ENCODE measurements around the gene SP100.
"Not testable (repeated sequence)": the region's sequence is repeated elsewhere in the genome, so short reads cannot be mapped to it uniquely, and the experiment has no call there.

The SP100 gene

DNA sequence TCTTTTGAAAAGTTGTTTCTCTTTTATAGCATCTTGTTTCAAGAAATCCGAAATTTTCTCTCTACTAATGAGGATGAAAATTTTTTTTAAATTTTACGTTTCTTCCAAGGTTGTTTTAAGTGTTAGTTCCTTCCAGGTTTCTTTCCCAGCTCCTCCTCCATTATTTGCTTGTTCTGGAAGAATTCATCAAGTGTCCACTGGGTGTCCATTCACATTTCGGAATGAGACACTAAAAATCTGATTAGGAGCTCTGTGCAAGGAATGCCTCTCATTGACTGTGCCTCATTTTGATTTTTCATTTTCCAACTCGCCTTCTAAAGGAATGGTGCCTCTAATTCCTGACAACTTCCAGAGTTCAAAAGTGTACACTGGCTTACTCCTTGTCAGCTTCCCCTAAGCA, 6.1 kb downstream of the SP100 start:
- no peak for DNase-seq

DNA sequence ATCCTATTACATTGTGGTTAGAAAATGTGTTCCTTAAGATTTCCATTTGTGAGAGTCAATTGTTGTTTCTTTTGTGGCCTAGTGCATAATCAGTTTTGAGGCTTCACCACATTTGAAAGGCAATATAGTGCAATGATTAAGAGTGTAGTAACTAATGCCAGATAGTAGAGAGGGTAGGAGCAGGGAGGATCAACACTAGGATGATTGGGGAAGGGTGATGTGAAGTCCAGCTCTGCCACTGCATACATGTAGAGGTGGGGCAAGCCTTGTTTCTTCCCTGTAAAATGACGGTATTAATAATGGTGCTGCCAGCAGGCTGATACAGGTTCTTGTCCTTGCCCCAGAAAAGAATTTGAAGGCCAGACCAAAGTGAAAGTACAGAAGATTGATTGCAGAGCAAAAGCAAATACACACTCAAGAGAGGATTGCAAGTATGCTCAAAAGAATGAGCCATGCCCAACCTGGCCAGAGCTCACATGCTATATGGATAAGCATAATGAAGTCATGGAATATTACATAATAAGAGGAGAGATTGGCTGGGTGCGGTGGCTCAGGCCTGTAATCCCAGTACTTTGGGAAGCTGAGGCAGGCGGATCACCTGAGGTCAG, 8.0 kb downstream of the SP100 start:
- no peak for DNase-seq

DNA sequence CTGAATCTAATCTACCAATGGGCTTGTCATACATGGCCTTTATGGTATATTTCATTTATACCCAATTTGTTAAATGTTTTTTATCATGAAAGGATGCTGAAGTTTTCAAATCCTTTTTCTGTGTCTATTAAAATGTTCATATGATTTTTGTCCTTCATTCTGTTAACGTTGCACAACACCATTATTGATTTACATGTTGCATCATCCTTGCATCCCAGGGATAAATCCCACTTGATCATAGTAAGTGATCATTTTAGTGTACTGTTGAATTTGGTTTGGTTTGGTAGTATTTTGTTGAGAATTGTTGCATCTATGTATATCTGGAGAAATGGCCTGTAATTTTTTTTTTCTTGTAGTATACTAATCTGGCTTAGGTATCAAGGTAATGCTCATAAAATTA, 9.4 kb downstream of the SP100 start:
- DNase-seq = no peak

DNA sequence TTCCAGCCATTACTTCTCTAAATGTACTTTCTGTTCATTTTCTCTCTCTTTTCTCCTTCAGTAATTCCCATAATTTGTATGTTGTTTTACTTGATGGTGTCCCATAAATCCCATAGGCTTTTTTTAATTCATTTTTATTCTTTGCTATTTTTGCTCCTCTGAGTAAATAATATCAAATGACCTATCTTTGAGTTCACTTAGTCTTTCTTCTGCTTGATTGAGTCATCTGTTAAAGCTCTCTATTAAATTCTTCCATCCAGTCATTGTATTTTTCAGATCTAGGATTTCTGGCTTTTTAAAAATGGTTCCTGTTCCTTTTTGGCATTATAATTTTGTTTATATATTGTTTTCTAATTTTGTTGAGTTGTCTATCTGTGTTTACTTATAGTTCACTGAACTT, 13.5 kb downstream of the SP100 start:
- no peak for DNase-seq

DNA sequence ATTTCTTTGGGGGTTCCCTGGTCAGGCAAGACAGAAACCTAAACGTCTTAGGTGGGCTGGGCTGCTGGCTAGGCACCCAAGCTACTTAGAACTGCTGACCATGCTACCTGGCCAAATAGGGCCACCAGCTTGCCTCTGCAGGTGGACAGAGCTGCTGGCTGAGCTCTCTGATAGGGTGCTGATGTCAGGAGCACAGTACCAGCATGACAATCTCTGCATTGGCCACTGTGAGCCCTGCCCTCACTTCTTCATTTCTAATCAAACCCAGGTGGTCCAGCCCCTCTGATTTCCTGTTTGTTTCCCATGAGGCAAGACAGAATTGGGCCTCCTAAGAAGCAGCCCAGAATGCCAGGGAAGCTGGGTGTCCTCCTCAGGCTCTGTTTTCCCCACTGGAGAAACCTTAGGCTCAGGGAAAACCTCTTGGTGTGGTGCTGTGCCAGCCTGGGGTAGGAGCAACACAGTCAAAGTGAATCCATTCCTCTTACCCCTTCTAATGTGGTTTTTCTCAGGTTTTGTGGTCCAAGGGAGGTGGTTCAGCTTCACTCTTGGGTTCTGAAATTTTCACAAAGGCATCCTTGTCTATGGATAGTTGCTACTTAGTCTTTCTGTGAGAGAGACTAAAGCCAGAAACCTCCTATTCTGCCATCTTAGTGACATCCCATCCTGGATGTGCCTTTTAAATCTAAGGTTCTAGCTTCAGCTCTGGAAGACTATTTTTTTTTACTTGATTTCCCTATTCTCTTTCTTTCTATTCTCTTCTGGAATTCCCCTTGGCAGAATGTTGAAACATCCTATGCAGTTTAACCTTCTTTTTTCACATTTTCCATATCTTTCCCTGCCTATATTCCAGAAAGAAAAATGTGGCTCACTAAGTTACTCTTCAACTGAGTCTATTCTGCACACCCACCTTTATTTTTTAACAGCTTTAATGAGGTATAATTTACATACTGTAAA, 15.2 kb downstream of the SP100 start:
- no peak for DNase-seq

DNA sequence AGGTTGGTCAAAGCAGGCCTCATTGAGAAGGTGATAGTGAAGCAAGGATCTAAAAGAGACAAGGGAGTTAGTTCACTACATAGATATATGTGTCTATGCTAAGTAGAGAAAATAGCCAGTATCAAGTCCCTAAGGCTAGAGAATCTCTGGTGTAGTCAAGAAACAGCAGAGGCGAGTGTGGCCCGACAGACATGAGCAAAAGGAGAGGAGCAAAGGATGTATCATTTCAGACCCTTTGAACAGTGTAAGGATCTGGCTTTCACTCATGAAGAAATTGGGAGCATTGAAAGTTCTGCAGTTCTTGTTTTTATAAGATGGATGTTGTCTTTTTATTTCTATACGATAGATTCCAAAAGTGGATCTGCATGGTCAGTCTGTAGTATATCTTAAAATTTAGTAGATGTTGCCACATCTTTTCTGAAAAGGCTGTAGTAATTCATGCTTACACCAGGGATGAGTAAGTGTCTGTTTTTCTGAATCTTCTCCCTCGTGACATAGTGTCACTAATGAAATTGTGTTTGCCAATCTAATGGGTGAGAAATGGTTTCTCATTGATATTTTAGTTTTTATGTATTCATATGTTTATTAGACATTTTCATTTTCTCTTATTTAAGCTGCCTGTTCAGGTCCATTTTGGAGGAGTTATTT, 18.8 kb downstream of the SP100 start:
- DNase-seq = no peak

DNA sequence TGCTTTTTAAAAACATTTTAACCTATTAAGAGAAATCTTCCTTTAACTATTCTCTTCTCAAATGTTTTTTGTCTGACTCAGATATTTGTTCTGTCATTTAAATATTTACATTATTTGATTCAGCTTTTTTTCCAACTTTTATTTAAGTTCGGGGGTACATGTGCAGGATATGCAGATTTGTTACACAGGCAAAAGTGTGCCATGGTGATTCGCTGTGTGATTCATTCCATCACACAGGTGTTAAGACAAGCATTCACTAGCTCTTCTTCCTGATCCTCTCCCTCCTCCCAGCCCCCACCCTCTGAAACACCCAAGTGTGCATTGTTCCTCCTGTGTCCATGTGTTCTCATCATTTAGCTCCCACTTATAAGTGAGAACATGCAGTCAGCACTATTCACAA, 19.4 kb downstream of the SP100 start:
- DNase-seq = no peak

DNA sequence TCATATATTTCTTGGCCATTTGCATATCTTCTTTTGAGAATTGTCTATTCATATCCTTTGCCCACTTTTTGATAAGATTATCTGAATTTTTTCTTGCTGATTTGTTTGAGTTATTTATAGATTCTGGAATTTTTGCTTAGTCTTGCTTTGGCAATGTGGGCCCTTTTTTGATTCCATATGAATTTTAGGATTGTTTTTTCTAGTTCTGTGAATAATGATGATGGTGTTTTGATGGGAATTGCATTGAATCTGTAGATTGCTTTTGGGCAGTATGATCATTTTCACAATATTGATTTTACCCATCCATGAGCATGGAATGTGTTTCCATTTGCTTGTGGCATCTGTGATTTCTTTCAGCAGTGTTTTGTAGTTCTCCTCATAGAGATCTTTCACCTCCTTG, 23.1 kb downstream of the SP100 start:
- DNase-seq = not testable (repeated sequence)

DNA sequence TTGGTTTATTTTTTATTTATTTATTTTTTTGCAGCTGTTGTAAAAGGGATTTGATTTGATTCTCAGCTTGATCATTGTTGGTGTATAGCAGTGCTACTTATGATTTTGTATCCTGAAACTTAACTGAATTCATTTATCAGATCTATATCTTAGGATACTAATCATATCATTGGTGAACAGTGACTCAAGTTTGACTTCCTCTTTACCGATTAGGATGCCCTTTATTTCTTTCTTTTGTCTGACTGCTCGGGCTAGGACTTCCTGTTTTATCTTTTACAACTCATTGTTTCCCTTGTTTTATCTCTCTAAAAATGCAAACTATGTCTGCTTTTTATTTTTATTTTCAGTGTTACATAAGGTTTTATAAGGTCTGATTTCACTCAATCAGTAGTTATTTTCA, 23.6 kb downstream of the SP100 start:
- no peak for DNase-seq

DNA sequence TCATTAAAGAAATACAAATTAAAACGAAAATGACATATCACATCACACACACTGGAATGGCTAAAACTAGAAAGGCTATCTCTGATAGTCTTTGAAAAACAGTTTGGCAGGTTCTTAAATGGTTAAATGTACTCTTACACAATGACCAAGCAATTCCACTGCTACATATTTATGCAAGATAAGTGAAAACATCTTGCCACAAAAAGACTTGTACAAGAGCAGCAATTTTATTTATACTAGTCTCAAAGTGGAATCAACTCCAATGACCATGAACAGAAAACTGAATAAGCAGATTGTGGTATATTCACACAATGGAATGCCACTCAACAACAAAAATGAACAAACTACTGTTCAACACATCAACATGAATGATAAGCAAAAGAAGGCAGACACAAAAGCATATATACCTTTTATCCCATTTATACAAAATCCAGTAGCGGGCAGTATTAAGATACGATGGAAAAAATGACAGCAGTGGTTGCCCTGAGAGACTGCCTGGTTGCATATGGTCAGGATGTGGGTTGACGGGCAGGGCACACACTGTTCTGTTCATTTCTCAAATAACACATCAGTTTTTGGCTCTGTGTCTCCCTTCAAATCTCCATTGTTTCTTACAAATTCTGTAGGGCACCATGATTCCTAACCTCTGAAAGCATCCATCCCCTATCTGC, 25.4 kb downstream of the SP100 start:
- no peak for DNase-seq

DNA sequence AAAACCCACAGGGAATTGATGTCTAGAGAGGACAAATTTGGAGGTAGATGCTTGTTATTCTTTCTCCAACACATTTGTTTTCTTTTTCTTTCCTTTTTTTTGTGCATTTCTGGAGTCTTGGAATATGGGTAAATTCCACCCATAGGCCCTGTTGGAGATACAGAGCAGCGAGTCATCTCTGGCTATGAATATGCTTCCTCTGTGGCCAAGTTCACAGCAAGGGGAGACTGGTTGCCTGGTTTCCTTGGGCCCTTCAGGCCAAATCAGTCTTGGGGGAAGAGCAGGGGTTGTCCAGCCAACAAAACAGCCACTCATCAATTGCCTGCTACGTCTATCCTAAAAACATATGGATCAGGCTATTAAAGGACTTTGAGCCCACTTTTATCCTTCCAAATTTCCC, 27.5 kb downstream of the SP100 start:
- no peak for DNase-seq

DNA sequence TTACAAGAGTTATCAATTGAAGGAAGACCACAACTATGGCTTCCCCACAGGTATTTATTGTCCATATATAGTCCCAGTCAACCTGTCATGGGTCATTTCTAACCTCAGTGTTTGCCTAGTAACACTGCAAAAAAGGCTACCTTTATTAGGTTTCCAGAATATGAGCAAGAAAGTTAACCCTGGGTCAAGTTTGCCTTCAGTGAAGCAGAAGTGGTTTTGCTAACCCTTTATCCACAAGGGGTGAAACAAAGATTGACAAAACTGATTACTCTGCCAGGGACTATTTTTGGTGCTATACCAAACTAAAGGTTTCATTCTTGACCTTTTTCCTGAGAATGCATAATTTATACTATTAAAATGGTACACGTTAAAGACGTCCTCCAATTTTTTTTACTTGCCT, 28.8 kb downstream of the SP100 start:
- DNase-seq = no peak

DNA sequence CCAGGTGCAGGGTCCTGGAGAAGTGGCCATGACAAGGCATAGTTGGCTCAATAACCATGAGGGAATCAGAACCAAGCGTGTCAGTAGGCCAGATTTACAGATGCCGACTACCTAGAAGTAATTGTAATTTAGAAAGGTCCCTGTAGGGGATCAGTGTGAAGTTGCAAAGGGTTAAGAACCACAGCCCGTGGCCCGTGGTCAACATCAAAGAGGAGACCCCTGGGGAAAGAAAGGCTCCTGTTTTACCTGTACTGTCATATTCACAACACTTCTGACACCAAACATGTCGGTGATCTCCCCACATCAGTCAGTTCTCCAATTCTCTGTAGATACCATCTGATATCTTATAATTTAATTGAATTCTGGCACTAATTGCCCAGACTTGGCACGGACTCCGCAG, 31.0 kb downstream of the SP100 start:
- no peak for DNase-seq

DNA sequence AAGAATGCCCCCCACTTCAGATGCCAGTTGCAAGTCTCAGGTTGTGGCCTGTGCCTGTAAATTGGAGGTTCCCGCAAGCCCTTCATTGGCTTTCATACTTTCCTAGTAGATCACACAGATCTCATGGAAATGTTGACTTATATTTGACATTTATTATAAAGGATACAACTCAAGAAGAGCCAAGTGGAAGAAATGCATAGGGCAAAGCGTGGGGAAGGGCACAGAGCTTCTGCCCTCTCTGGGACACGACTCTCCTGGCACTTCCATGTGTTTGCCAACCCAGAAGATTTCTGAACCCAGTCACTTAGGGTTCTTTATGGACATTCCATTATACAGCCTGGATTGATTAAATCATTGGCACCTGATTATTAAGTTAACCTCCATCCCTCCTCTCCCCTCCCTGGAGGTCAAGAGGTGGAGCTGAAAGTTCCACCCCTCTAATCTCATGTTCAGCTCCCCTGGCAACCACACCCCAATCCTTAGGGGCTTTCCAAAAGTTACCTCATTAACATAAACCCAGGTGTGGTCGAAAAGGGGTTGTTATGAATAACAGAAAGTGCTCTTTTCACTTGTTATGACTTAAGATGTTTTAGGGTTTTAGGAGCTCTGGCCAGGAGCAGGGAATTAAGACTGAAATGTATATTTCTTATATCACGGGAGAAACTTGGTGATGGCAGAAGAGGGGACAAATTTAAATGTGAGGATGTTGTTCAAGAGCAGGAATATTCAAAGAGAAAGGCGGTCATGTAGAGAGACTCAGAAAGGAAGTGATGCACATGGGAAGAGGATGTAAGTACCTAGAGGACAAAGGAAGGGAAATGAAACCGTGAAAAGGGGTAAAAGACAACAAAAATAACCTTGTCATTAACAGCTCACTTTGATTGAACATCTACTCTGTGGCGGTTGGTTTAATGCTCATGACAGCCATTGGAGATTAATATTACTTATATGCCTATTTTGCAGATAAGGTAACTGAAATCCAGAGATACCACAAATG, 31.8 kb downstream of the SP100 start:
- DNase-seq = no peak

DNA sequence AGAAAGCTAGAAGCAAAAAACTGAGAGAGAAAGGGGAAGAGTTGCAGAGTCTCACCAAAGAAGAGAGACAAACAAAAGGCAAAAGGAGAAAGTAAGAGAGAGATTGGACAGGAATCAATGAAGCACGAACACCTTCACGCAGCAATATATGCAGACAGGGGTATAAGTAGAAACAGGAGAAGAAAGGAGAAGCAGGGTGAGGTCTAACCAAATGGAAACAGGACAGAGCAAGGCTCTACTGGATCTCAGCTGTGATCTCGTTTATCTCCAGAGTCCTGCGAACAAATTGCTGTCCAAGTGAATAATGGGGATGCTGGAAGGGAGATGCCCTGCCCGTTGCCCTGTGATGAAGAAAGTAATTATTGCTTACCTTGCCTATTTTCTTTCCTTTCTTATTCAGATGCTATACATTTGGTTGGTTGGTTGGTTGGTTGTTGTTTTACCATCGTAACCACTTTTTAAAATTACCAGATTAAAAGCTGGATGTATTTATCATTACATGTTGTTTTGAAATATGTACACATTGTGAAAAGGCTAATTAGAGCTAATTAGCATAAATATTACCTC, 34.0 kb downstream of the SP100 start:
- no peak for DNase-seq

DNA sequence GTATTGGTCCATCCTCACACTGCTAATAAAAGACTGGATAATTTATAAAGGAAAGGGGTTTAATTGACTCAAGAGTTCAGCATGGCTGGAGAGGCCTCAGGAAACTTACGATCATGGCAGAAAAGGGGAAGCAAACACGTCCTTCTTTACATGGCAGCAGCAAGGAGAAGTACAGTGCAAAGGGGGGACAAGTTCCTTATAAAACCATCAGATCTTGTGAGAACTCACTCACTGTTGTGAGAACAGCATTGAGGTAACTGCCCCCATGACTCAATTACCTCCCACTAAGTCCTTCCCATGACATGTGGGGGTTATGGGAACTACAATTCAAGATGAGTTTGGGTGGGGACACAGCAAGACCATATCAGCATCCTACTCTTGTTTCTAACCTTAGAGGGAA, 37.0 kb downstream of the SP100 start:
- no peak for DNase-seq

DNA sequence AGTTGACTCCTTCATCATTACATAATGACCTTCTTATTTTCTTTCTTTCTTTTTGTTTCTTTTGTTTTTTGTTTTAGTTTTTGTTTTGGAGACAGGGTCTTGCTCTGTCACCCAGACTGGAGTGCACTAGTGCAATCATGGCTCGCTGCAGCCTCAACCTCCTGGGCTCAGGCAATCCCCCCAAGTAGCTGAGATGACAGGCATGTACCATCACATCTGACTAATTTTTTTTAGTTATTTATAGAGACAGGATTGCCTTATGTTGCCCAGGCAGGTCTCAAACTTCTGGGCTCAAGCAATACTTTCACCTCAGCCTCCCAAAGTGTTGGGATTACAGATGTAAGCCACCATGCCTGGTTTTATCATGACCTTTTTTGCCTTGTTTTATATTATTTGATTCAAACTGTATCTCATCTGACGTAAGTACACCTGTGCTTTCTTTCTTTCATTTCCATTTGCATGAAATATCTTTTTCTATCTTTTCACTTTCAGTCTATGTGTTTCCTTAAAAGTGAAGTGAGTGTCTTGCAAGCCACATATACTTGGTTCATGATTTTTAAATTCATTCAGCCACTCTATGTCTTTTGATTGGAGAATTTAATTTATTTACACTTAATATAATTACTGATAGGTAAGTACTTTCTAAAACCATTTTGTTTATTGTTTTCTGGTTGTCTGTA, 39.1 kb downstream of the SP100 start:
- no peak for DNase-seq

DNA sequence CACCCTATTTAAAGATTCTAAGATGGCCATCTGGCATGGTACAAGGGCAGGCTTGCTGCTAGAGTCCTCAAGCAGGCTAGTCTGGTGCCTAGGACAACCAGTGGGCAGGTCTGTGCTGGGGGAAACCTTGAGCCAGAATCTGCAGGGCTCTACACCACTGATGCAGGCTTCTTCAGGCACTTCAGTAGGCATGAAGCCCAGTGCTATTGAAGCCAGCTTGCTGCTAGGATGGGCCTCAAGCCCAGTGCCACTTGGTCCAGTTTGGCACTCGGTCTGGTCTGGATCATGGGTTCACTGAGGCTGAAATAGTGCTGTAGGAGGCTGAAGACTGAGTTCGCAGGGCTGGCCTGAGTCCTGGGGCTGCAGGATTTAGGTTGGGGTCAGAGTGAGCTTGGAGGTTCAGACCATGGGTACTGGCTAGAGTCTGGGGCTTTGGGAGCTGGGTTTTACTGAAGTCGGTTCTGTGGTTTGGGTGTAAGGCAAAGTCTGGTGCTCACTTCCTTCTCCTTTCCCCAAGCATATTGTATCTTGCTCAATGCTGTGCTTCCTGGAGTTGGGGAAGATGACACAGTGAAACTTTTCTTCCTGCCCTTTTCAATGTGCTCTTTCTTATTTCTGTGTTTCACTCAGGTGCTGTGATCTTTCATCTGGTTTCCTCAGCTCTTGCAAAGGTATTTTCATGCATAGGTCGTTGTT, 41.2 kb downstream of the SP100 start:
- no peak for DNase-seq

DNA sequence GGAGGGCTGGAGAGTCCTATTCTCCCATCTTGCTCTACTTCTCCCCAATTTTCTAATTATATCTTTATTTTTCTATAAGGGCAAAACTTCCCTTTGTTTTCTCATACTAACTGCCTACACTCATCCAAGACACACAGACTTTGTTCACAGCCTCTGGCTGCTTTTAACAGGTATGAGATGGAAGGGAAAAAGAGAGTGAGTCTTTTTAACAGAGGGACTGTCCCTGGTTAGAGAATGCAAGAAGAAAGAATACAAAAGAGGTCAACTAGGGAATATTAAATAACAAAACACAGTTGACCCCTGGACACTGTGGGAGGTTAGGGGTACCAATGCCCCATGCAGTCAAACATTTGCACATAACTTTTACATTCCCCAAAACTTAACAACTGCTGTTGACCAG, 41.8 kb downstream of the SP100 start:
- no peak for DNase-seq

DNA sequence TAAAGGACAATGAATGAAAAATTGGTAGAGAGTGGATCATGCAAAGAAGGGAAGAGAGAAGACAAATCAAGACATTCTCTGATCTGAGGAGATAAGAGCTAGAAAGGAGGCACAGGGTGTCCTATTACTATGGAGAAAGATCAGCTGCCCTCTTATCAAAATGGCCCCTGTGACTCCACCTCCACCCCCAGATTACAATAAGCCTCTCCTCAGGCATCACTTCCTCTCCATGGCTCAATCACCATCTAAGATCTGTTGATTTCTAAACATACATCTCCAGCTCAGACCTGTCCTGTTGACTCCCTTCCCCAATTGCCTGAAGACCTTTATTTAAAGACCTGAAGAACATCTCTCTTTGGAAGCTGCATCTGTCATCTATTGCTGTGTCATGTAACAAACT, 43.2 kb downstream of the SP100 start:
- no peak for DNase-seq

DNA sequence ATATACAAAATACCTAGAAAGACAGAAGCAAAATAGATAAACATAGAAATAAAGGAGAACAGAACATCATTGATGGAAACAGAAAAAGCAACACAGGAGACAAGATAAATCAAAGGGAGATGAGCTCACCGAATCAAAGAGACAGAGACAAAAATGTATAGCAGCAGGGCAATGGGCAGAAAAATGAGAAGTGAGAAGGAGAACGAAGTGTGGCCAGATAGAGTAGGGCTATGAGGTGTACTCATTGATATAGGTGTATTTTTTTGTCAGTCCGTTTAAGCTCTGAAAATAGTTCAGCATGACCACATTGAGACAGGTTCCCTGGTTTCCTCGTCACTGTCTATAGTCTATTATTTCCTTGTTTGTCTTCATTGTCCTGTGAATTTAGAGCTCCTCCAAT, 55.1 kb downstream of the SP100 start:
- no peak for DNase-seq
